SK-N-SH (cell line): ENCODE results near the gene SOCS3. TPM values are rescaled to one million over a fixed set of nuclear protein-coding genes. Genes with fewer than 3 reads are reported as not detected.

Experiments
- CTCF ChIA-PET: fragments of 300-600, 350-600 bp; formaldehyde crosslinking; extraction: SDS; loops from one replicate; lab custom pipeline; 2021; lab: Yijun Ruan, JAX
- POLR2A ChIA-PET: fragments of 350-600 bp; sonication (Branson Sonifier 250); formaldehyde crosslinking; extraction: SDS; loops from one replicate; lab custom pipeline; 2020; ENCODE audit warnings: antibody characterized with exemption, inconsistent platforms; lab: Yijun Ruan, JAX
- DNase-seq: peaks from one replicate; pipeline ENCODE4 v3.0.0; 2012
- H2AFZ ChIP-seq: fragments of 200-600 bp; sonication (generic); 2 replicates; pipeline ENCODE4 v1.8.1; 2016; ENCODE audit warnings: antibody characterized with exemption, mild to moderate bottlenecking, low read depth
- H3F3A ChIP-seq: fragments of 200-600 bp; sonication (generic); replicated peaks from 2 replicates; pipeline ENCODE3; 2016; ENCODE audit warnings: antibody characterized with exemption, mild to moderate bottlenecking; ENCODE audit not compliant: insufficient read depth
- H3K27ac ChIP-seq, 2 experiments: fragments of 200-500 bp in 1 of 2; fragments of 200-600 bp in 1 of 2; sonication (Bioruptor generic) in 1 of 2; sonication (generic), shearing (Covaris generic) in 1 of 2; 2 replicates each; pipeline versions ENCODE4 v1.5.1 to v1.6.1; 2014 to 2016; ENCODE audit warnings: low read depth in 2 of 2, inconsistent platforms in 1 of 2, low read length in 1 of 2, mild to moderate bottlenecking in 1 of 2, mixed read lengths in 1 of 2
- H3K27me3 ChIP-seq: fragments of 200-600 bp; sonication (generic), shearing (Covaris generic); 2 replicates; pipeline ENCODE4 v1.6.1; 2016; ENCODE audit warnings: mixed run types; ENCODE audit not compliant: insufficient read depth
- H3K36me3 ChIP-seq, 2 experiments: fragments of 200-500 bp in 1 of 2; fragments of 200-600 bp in 1 of 2; sonication (Bioruptor generic) in 1 of 2; sonication (generic) in 1 of 2; replicated peaks in 1 of 2; 2 replicates each; pipeline versions ENCODE3 to v1.5.1; 2014 to 2016; ENCODE audit warnings: low read length in 1 of 2, mild to moderate bottlenecking in 1 of 2; ENCODE audit not compliant: insufficient read depth in 2 of 2, control insufficient read depth in 1 of 2
- H3K4me1 ChIP-seq, 2 experiments: fragments of 200-500 bp in 1 of 2; fragments of 200-600 bp in 1 of 2; sonication (Bioruptor generic) in 1 of 2; sonication (generic), shearing (Covaris generic) in 1 of 2; 2 replicates each; pipeline versions ENCODE4 v1.5.1 to v1.6.1; 2014 to 2016; ENCODE audit warnings: low read depth in 1 of 2, low read length in 1 of 2, mixed run types in 1 of 2; ENCODE audit not compliant: insufficient read depth in 2 of 2, control insufficient read depth in 1 of 2
- H3K4me2 ChIP-seq: fragments of 200-600 bp; sonication (generic), shearing (Covaris generic); 2 replicates; pipeline ENCODE4 v1.6.1; 2017; ENCODE audit warnings: mixed run types
- H3K4me3 ChIP-seq, 2 experiments: fragments of 200-500 bp in 1 of 2; fragments of 200-600 bp in 1 of 2; sonication (Bioruptor generic) in 1 of 2; sonication (generic), shearing (Covaris generic) in 1 of 2; 2 replicates each; pipeline versions ENCODE4 v1.5.1 to v1.8.1; 2014 to 2016; ENCODE audit warnings: low read depth in 2 of 2, inconsistent platforms in 1 of 2, low read length in 1 of 2, mild to moderate bottlenecking in 1 of 2, mixed read lengths in 1 of 2, moderate library complexity in 1 of 2
- H3K79me2 ChIP-seq: fragments of 200-600 bp; sonication (generic); 2 replicates; pipeline ENCODE4 v1.8.1; 2017; ENCODE audit warnings: mild to moderate bottlenecking; ENCODE audit not compliant: insufficient read depth
- H3K9ac ChIP-seq: fragments of 200-600 bp; sonication (generic); 2 replicates; pipeline ENCODE4 v1.6.1; 2017; ENCODE audit warnings: mixed run types
- H3K9me2 ChIP-seq: fragments of 200-600 bp; sonication (generic); 2 replicates; pipeline ENCODE4 v1.6.1; 2017; ENCODE audit warnings: mixed run types
- H3K9me3 ChIP-seq: fragments of 200-600 bp; sonication (generic); 2 replicates; pipeline ENCODE4 v1.6.1; 2017; ENCODE audit warnings: mixed run types, mild to moderate bottlenecking, moderate library complexity
- H4K20me1 ChIP-seq: fragments of 200-600 bp; sonication (generic); 2 replicates; pipeline ENCODE4 v1.6.1; 2017; ENCODE audit warnings: mild to moderate bottlenecking, mixed run types; ENCODE audit not compliant: insufficient read depth
- FOSL2 ChIP-seq: IDR thresholded peaks from 2 replicates; pipeline ENCODE4 v1.4.0; 2012; ENCODE audit warnings: low read depth, mild to moderate bottlenecking, moderate library complexity, borderline replicate concordance
- FOXJ3 ChIP-seq: sonication (generic); formaldehyde crosslinking; IDR thresholded peaks from 2 replicates; pipeline ENCODE4 v1.5.1; 2020; ENCODE audit warnings: mild to moderate bottlenecking, missing genetic modification reagents
- JUND ChIP-seq: IDR thresholded peaks from 2 replicates; pipeline ENCODE4 v1.4.0; 2012
- MAX ChIP-seq: IDR thresholded peaks from 2 replicates; pipeline ENCODE4 v1.4.0; 2012; ENCODE audit warnings: low read depth
- MEF2A ChIP-seq: IDR thresholded peaks from 2 replicates; pipeline ENCODE4 v1.4.0; 2012; ENCODE audit warnings: low read depth, borderline replicate concordance
- NRF1 ChIP-seq: IDR thresholded peaks from 2 replicates; pipeline ENCODE4 v1.6.1; 2012; ENCODE audit warnings: low read depth, mild to moderate bottlenecking, low read length
- PBX3 ChIP-seq: IDR thresholded peaks from 2 replicates; pipeline ENCODE4; 2012
- POLR2AphosphoS5 ChIP-seq: IDR thresholded peaks from 2 replicates; pipeline ENCODE4 v1.6.1; 2012; ENCODE audit warnings: low read depth, low read length
- RCOR1 ChIP-seq: fragments of 150-350 bp; IDR thresholded peaks from 2 replicates; pipeline ENCODE4 v1.6.1; 2017; ENCODE audit warnings: antibody characterized with exemption, low read length
- RFX5 ChIP-seq: IDR thresholded peaks from 2 replicates; pipeline ENCODE4 v1.6.1; 2012; ENCODE audit warnings: mild to moderate bottlenecking, improper control_type of control experiment, low read length
- RXRA ChIP-seq: IDR thresholded peaks from 2 replicates; pipeline ENCODE4 v1.4.0; 2012; ENCODE audit warnings: low read depth, mild to moderate bottlenecking, borderline replicate concordance
- SMC3 ChIP-seq: IDR thresholded peaks from 2 replicates; pipeline ENCODE4 v1.6.1; 2012; ENCODE audit warnings: low read depth, low read length, improper control_type of control experiment
- TAF1 ChIP-seq: IDR thresholded peaks from 2 replicates; pipeline ENCODE4 v1.6.1; 2012; ENCODE audit warnings: low read depth, mild to moderate bottlenecking, low read length, moderate library complexity, borderline replicate concordance
- TCF12 ChIP-seq: IDR thresholded peaks from 2 replicates; pipeline ENCODE4 v1.4.0; 2012
- TEAD4 ChIP-seq: IDR thresholded peaks from 2 replicates; pipeline ENCODE4 v1.4.0; 2012; ENCODE audit warnings: mild to moderate bottlenecking, borderline replicate concordance; ENCODE audit not compliant: insufficient read depth
- ZBTB33 ChIP-seq: IDR thresholded peaks from 2 replicates; pipeline ENCODE4 v1.4.0; 2012; ENCODE audit warnings: low read depth, borderline replicate concordance
- WGBS: methylation state at CpG from one replicate; pipeline ENCODE4 v1.1.6; 2017; ENCODE audit warnings: low lambda C conversion rate; 5-methylcytosine and 5-hydroxymethylcytosine counted together
- polyA plus RNA-seq, 3 experiments: library from polyadenylated mRNA; depleted of rRNA; stranded (reverse); fragments of >200 nt; gene quantifications; 2 replicates each; pipeline ENCODE4 v1.2.3, GENCODE V29; 2012
- TF ChIP-seq, protein P1 (sequence below): IDR thresholded peaks from 2 replicates; pipeline ENCODE4 v1.6.1; 2012; ENCODE audit warnings: mild to moderate bottlenecking, low read depth, low read length, moderate library complexity

Gene SOCS3
- polyA plus RNA-seq, 1 of the 3 experiments (the other 2 are of a cell fraction) = 24.9 TPM

- Histone ChIP-seq H3K9ac (no peak overlapping the region), H3K4me2 (no peak overlapping the region), H3F3A (peaks cover 25% of the 10 kb centered on the region), H3K4me3 (no peak overlapping the region), H2AFZ (no peak overlapping the region), H4K20me1 (no peaks in the 10 kb centered on the region), H3K27me3 (no peaks in the 10 kb centered on the region), H3K36me3 (no peaks in the 10 kb centered on the region), H3K27ac (no peak overlapping the region), H3K9me2 (no peaks in the 10 kb centered on the region), H3K4me1 (peaks cover 33 to 35% of the 10 kb centered on the region in 2 experiments), H3K9me3 (no peaks in the 10 kb centered on the region), H3K79me2 (no peaks in the 10 kb centered on the region)
- no peak for TF ChIP-seq ZBTB33
- TF ChIP-seq, protein P1, sequence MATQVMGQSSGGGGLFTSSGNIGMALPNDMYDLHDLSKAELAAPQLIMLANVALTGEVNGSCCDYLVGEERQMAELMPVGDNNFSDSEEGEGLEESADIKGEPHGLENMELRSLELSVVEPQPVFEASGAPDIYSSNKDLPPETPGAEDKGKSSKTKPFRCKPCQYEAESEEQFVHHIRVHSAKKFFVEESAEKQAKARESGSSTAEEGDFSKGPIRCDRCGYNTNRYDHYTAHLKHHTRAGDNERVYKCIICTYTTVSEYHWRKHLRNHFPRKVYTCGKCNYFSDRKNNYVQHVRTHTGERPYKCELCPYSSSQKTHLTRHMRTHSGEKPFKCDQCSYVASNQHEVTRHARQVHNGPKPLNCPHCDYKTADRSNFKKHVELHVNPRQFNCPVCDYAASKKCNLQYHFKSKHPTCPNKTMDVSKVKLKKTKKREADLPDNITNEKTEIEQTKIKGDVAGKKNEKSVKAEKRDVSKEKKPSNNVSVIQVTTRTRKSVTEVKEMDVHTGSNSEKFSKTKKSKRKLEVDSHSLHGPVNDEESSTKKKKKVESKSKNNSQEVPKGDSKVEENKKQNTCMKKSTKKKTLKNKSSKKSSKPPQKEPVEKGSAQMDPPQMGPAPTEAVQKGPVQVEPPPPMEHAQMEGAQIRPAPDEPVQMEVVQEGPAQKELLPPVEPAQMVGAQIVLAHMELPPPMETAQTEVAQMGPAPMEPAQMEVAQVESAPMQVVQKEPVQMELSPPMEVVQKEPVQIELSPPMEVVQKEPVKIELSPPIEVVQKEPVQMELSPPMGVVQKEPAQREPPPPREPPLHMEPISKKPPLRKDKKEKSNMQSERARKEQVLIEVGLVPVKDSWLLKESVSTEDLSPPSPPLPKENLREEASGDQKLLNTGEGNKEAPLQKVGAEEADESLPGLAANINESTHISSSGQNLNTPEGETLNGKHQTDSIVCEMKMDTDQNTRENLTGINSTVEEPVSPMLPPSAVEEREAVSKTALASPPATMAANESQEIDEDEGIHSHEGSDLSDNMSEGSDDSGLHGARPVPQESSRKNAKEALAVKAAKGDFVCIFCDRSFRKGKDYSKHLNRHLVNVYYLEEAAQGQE = no peak
- TF ChIP-seq POLR2AphosphoS5 = no peak
- TF ChIP-seq TEAD4 = no peak
- TF ChIP-seq RCOR1 = no peak
- TF ChIP-seq PBX3 = no peak
- no peak for TF ChIP-seq FOXJ3
- TF ChIP-seq NRF1 = no peak
- no peak for TF ChIP-seq RXRA
- TF ChIP-seq JUND = no peak
- TF ChIP-seq MAX = no peak
- TF ChIP-seq TAF1 = no peak
- no peak for TF ChIP-seq RFX5
- no peak for TF ChIP-seq MEF2A
- TF ChIP-seq FOSL2 = no peak
- TF ChIP-seq TCF12 = no peak
- no peak for TF ChIP-seq SMC3
- POLR2A ChIA-PET = no interaction called here
- CTCF ChIA-PET = interaction anchor here (0.7 to 1.1 kb wide), 5 partner anchors 9 to 500 kb away, joined by 3 read pairs; no protein-coding TSS in a partner anchor
- DNase-seq = no peak
- WGBS = 93% methylated on average over 7 of the region's 9 CpGs
Measured at GRCh38 chr17:78348055-78348770, 11.7 kb downstream of the SOCS3 start.
